GM10248 (cell line): ENCODE measurements around the gene TELO2.

Experiments used
- CTCF ChIA-PET: fragments of 300-600 bp; sonication (Branson Sonifier 250); formaldehyde crosslinking; extraction: SDS; loops from one replicate; lab custom pipeline; 2021; ENCODE audit warnings: antibody characterized with exemption; lab: Yijun Ruan, JAX
- POLR2A ChIA-PET: fragments of 350-650 bp; sonication (Branson Sonifier 250); formaldehyde crosslinking; extraction: SDS; loops from one replicate; lab custom pipeline; 2020; ENCODE audit warnings: antibody characterized with exemption; lab: Yijun Ruan, JAX
- DNase-seq: peaks from one replicate; pipeline ENCODE4 v3.0.0; 2012; ENCODE audit errors: extremely low spot score
- CTCF ChIP-seq: IDR thresholded peaks from 2 replicates; pipeline ENCODE4 v1.5.1; 2012; ENCODE audit warnings: mild to moderate bottlenecking, low read depth; ENCODE audit errors: extremely low read depth, missing control alignments, control extremely low read depth

The TELO2 gene

GRCh38 chr16:1493746-1494094 lies 560 bp downstream of the TELO2 start:
- ChIA-PET POLR2A (no interaction called here), CTCF (no interaction called here)
- peak; percentile 54 for DNase-seq
- TF ChIP-seq CTCF = no peak

GRCh38 chr16:1494129-1494640 lies 1.0 kb downstream of the TELO2 start:
- POLR2A ChIA-PET = no interaction called here
- TF ChIP-seq CTCF = peak; percentile 16
- DNase-seq = no peak
- CTCF ChIA-PET = no interaction called here

GRCh38 chr16:1494711-1495110 lies 1.6 kb downstream of the TELO2 start:
- DNase-seq = no peak
- POLR2A ChIA-PET = no interaction called here
- CTCF ChIA-PET = no interaction called here
- no peak for TF ChIP-seq CTCF

- POLR2A ChIA-PET = no interaction called here
- no peak for TF ChIP-seq CTCF
- CTCF ChIA-PET = no interaction called here
- no peak for DNase-seq
These were observed 2.2 kb downstream of the TELO2 start for GRCh38 chr16:1495211-1495888.

- ChIA-PET POLR2A (no interaction called here), CTCF (no interaction called here)
- no peak for TF ChIP-seq CTCF
- no peak for DNase-seq
These were observed 2.7 kb downstream of the TELO2 start for GRCh38 chr16:1495889-1496262.

- DNase-seq = no peak
- no peak for TF ChIP-seq CTCF
- CTCF ChIA-PET = no interaction called here
- POLR2A ChIA-PET = no interaction called here
These were observed 3.3 kb downstream of the TELO2 start for GRCh38 chr16:1496464-1496863.
